ENCODE measurements around the gene GYG1. TPM values are rescaled to one million over a fixed set of nuclear protein-coding genes. Genes with fewer than 3 reads are reported as not detected.

Gene GYG1
- 29.3 and 44.7 TPM in 2 replicates for total RNA-seq

GRCh38 chr3:148991219-148992026, at the start of gene GYG1:
GYG1 (plus strand) TSS chr3:148991540; CDS start chr3:148991641, 101 bp downstream.

Other genes starting within 250 kb of the GYG1 start
- not detected in 2 replicates for gene CPB1, start 163.7 kb upstream of the GYG1 start, total RNA-seq
- gene CPA3, start 126.2 kb upstream of the GYG1 start, total RNA-seq = 0.31 and 1.5 TPM in 2 replicates
- 18.1 and 33.5 TPM in 2 replicates for gene HLTF, start 95.0 kb downstream of the GYG1 start, total RNA-seq
- gene HPS3, start 138.1 kb downstream of the GYG1 start, total RNA-seq = 14.9 and 18.4 TPM in 2 replicates
- 0.81 and 2.5 TPM in 2 replicates for gene CP, start 230.3 kb downstream of the GYG1 start, total RNA-seq